Measurements from ENCODE around the gene SAMD10. TPM values are rescaled to one million over a fixed set of nuclear protein-coding genes. Genes with fewer than 3 reads are reported as not detected.

SAMD10 gene
- total and polyA plus RNA-seq, 2 of the 8 experiments (the other 6 are each of a cell fraction or from before 2014, with no cell fraction given), result 3.0 to 5.2 TPM

DNA sequence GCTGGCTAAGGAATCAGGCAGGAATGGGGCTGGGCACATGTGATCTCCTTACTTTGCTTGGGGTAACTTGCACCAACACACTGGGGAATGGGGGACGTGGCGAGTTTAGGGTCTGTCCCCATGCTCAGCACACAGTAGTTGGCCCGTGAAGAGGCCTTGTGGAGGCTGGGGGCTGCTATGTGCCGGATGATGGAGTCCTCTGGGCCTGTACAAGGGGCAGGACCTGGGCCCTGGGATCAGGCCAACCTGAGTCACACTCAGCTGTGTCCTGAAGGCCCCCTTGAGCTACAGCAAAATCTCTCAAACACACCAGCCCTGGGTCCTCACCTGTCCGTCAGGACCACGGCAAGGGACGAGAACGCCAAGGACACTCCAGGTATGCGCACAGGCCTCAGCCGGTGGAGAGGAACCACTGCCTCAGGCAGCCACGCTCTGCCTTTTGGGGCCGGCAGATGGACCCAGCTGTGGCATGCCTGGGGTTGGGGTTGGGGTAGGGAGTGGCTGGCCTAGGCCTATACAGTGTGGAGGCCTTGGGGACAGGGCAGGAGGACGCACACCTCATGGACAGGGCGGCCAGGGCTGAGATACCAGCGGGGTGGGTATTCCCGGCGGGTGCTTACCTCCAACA is 34.3 kb downstream of the SAMD10 start:
- no peaks in the 10 kb centered on the region for H3K27me3 ChIP-seq (replicated peaks in 1 of 4; ENCODE audit: control insufficient read depth in 3 of 4, extremely low read depth in 1 of 4, insufficient read depth in 3 of 4, low read length in 3 of 4)
- H2BK15ac ChIP-seq (ENCODE audit: low read length), result no peak overlapping the region
- H3K56ac ChIP-seq (replicated peaks; ENCODE audit: insufficient read length, low read depth, low read length), result no peak overlapping the region
- H3K36me3 ChIP-seq (ENCODE audit: control insufficient read depth in 2 of 4, insufficient read depth in 4 of 4, low read length in 3 of 4), result peaks cover 3 to 21% (median 14%) of the 10 kb centered on the region in 4 experiments; a peak in 5 of 8 replicates
- H3K18ac ChIP-seq (ENCODE audit: extremely low read depth, low read length), result no peak overlapping the region
- no peak overlapping the region for H3K27ac ChIP-seq (ENCODE audit: low read depth, low read length)
- no peak overlapping the region for H2AK5ac ChIP-seq (ENCODE audit: low read depth, low read length)
- POLR2A ChIA-PET (ENCODE audit: partially characterized antibody), result interaction anchor here (7.8 kb wide), 1 partner anchor 11 kb away, joined by 68 read pairs; the partner anchor contains the start of gene UCKL1
- H2AFZ ChIP-seq (ENCODE audit: low read length), result no peak overlapping the region
- H3K9me3 ChIP-seq (ENCODE audit: insufficient read depth in 2 of 2, low read depth in 1 of 2, low read length in 1 of 2), result no peaks in the 10 kb centered on the region
- H3K23ac ChIP-seq (ENCODE audit: insufficient read length), result no peak overlapping the region
- H3K4me1 ChIP-seq (replicated peaks in 1 of 4; ENCODE audit: control insufficient read depth in 3 of 4, insufficient read depth in 4 of 4, low read length in 3 of 4), result peaks cover 0 to 40% (median 25%) of the 10 kb centered on the region in 4 experiments; a peak in 6 of 7 replicates
- peaks cover 30 to 48% of the 10 kb centered on the region in 2 experiments for H4K20me1 ChIP-seq (replicated peaks in 1 of 2; ENCODE audit: control insufficient read depth in 1 of 2, insufficient read depth in 2 of 2, low read length in 2 of 2)
- no peak overlapping the region for H4K5ac ChIP-seq (ENCODE audit: insufficient read length, low read depth, low read length)
- 93% methylated on average over 16 of the region's 17 CpGs; no CpG with 5 or more reads in 1 of the 2 experiments for WGBS, 2 experiments (ENCODE audit: extremely low coverage in 1 of 2, insufficient coverage in 1 of 2, insufficient read length in 1 of 2, insufficient replicate concordance in 2 of 2, low coverage in 1 of 2, low lambda C conversion rate in 2 of 2, missing lambda C conversion rate in 1 of 2)
- H3K4me2 ChIP-seq (ENCODE audit: insufficient read depth in 1 of 2, low read depth in 2 of 2, low read length in 2 of 2), result no peak overlapping the region
- H4K8ac ChIP-seq (ENCODE audit: extremely low read depth, insufficient read depth, low read length), result no peak overlapping the region
- FAIRE-seq, result no peak
- H2BK5ac ChIP-seq (ENCODE audit: low read depth, low read length), result no peak overlapping the region
- no peak overlapping the region for H2BK120ac ChIP-seq (replicated peaks; ENCODE audit: low read depth, low read length)
- no peak overlapping the region for H4K91ac ChIP-seq (replicated peaks; ENCODE audit: insufficient read length, low read length)
- no peak for DNase-seq (ENCODE audit: low read depth in 1 of 2, low spot score in 2 of 2)
- H3K14ac ChIP-seq (ENCODE audit: insufficient read length), result no peak overlapping the region
- no peak overlapping the region for H3K4ac ChIP-seq (replicated peaks; ENCODE audit: insufficient read length, low read depth, low read length)
- CTCF ChIA-PET (ENCODE audit: partially characterized antibody), result no interaction called here
- H2BK20ac ChIP-seq (ENCODE audit: low read length), result no peak overlapping the region
- peaks cover 0 to 35% of the 10 kb centered on the region in 2 experiments; a peak in 1 of 4 replicates for H3K79me2 ChIP-seq (ENCODE audit: control insufficient read depth in 1 of 2, insufficient read depth in 2 of 2, low read length in 2 of 2)
- no peak overlapping the region for H3K9ac ChIP-seq (replicated peaks in 1 of 4; ENCODE audit: extremely low read depth in 1 of 4, low read depth in 3 of 4, low read length in 3 of 4)
- peaks cover 10% of the 10 kb centered on the region for H3K23me2 ChIP-seq (ENCODE audit: low read depth, low read length)
- no peak overlapping the region for H3K4me3 ChIP-seq (ENCODE audit: extremely low read depth in 1 of 4, insufficient read depth in 2 of 4, low read depth in 3 of 4, low read length in 4 of 4)
- H3K79me1 ChIP-seq (ENCODE audit: low read depth, low read length), result peaks cover 9% of the 10 kb centered on the region
- no peak overlapping the region for H2BK12ac ChIP-seq (ENCODE audit: low read depth, low read length)
- TF ChIP-seq JUN (IDR thresholded peaks at IDR 0.05; ENCODE audit: low read depth, low read length) (no peak), TAF1 (IDR thresholded peaks at IDR 0.05; ENCODE audit: low read depth, low read length) (no peak), POLR2A (IDR thresholded peaks at IDR 0.05; ENCODE audit: control extremely low read depth in 1 of 2, low read depth in 2 of 2, low read length in 2 of 2) (no peak), SP1 (IDR thresholded peaks at IDR 0.05; ENCODE audit: low read depth, low read length) (no peak), RFX5 (IDR thresholded peaks at IDR 0.05; ENCODE audit: borderline replicate concordance, low read depth, low read length) (no peak), KDM4A (IDR thresholded peaks at IDR 0.05; ENCODE audit: low read depth, low read length, severe bottlenecking) (no peak), RBBP5 (IDR thresholded peaks at IDR 0.05; ENCODE audit: borderline replicate concordance, low read depth, low read length) (no peak), POU5F1 (IDR thresholded peaks at IDR 0.05; ENCODE audit: low read depth, low read length) (no peak), EP300 (IDR thresholded peaks at IDR 0.05; ENCODE audit: borderline replicate concordance in 1 of 2, low read depth in 2 of 2, low read length in 2 of 2) (no peak), CBX8 (IDR thresholded peaks at IDR 0.05; ENCODE audit: borderline replicate concordance, low read depth, low read length) (no peak)
- TF ChIP-seq, protein P1, sequence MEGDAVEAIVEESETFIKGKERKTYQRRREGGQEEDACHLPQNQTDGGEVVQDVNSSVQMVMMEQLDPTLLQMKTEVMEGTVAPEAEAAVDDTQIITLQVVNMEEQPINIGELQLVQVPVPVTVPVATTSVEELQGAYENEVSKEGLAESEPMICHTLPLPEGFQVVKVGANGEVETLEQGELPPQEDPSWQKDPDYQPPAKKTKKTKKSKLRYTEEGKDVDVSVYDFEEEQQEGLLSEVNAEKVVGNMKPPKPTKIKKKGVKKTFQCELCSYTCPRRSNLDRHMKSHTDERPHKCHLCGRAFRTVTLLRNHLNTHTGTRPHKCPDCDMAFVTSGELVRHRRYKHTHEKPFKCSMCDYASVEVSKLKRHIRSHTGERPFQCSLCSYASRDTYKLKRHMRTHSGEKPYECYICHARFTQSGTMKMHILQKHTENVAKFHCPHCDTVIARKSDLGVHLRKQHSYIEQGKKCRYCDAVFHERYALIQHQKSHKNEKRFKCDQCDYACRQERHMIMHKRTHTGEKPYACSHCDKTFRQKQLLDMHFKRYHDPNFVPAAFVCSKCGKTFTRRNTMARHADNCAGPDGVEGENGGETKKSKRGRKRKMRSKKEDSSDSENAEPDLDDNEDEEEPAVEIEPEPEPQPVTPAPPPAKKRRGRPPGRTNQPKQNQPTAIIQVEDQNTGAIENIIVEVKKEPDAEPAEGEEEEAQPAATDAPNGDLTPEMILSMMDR (IDR thresholded peaks at IDR 0.05; ENCODE audit: control extremely low read depth in 1 of 3, insufficient read depth in 1 of 3, low read depth in 1 of 3, low read length in 3 of 3), result no peak

Data from H1 (cell line).